HepG2 (cell line): ENCODE data around the gene PREX1. TPM values are rescaled to one million over a fixed set of nuclear protein-coding genes. Genes with fewer than 3 reads are reported as not detected.

Experiments used
- ATAC-seq: fragments of 200-7000 bp; cut with Tn5 transposase; 3 replicates; pipeline ENCODE4 v1.9.1; 2020; ENCODE audit warnings: mild to moderate bottlenecking, moderate library complexity
- BruUV-seq: library from RNA; stranded (reverse); fragments of 400-500 nt; replicated peaks from 2 replicates; lab custom pipeline; 2021; lab: Mats Ljungman, UMichigan
- CTCF ChIA-PET: fragments of 300-600 bp; formaldehyde crosslinking; extraction: SDS; loops from one replicate; lab custom pipeline; 2021; ENCODE audit warnings: low total read pairs, inconsistent platforms, low intra/inter-chr PET ratio; lab: Yijun Ruan, JAX
- POLR2A ChIA-PET: fragments of 350-600 bp; sonication (Branson Sonifier 250); formaldehyde crosslinking; loops from one replicate; lab custom pipeline; 2020; ENCODE audit warnings: antibody characterized with exemption, inconsistent platforms; lab: Yijun Ruan, JAX
- DNase-seq: peaks from one replicate; pipeline ENCODE4 v3.0.0-alpha.2; 2015; ENCODE audit warnings: low spot score
- FAIRE-seq: peaks from 3 replicates; lab custom pipeline; 2011; peaks lifted over from hg19 to GRCh38; lab: Jason Lieb, UNC
- H2AFZ ChIP-seq: one replicate; pipeline ENCODE4 v1.6.1; 2011; ENCODE audit warnings: low read length, inconsistent platforms
- H3K27ac ChIP-seq: fragments of 300-600 bp; 3 replicates; pipeline ENCODE4 v1.8.0; 2011; ENCODE audit warnings: mixed run types, mild to moderate bottlenecking, mixed read lengths, low read length, inconsistent platforms; ENCODE audit not compliant: insufficient read depth; ENCODE audit errors: extremely low read length
- H3K27me3 ChIP-seq, 2 experiments: fragments of 200-600 bp in 1 of 2; 2 replicates in 1 of 2; 3 replicates in 1 of 2; pipeline versions ENCODE4 v1.6.0 to v1.8.0; 2011; ENCODE audit warnings: low read length in 2 of 2, mild to moderate bottlenecking in 2 of 2, moderate library complexity in 2 of 2, inconsistent platforms in 1 of 2; ENCODE audit not compliant: insufficient read depth in 2 of 2, control insufficient read depth in 1 of 2
- H3K36me3 ChIP-seq, 2 experiments: fragments of 200-600 bp in 1 of 2; replicated peaks in 1 of 2; 2 replicates in 1 of 2; 3 replicates in 1 of 2; pipeline versions ENCODE4 v1.5.1 to v1.8.0; 2011; ENCODE audit warnings: low read length in 2 of 2, inconsistent platforms in 1 of 2; ENCODE audit not compliant: insufficient read depth in 2 of 2, control insufficient read depth in 1 of 2
- H3K4me1 ChIP-seq: 2 replicates; pipeline ENCODE4 v1.5.1; 2012; ENCODE audit warnings: low read length, inconsistent platforms; ENCODE audit not compliant: insufficient read depth
- H3K4me2 ChIP-seq: 2 replicates; pipeline ENCODE4 v1.6.0; 2011; ENCODE audit warnings: low read depth, low read length, inconsistent platforms
- H3K4me3 ChIP-seq, 3 experiments: fragments of 200-600 bp in 1 of 3; sonication (generic), shearing (Covaris generic) in 1 of 3; replicated peaks in 1 of 3; 2 replicates each; pipeline ENCODE4 v1.5.1; 2011 to 2016; ENCODE audit warnings: low read length in 3 of 3, inconsistent platforms in 2 of 3, low read depth in 2 of 3, mild to moderate bottlenecking in 2 of 3, control low read depth in 1 of 3, mixed read lengths in 1 of 3; ENCODE audit not compliant: insufficient read depth in 1 of 3
- H3K79me2 ChIP-seq: one replicate; pipeline ENCODE4 v1.6.1; 2011; ENCODE audit warnings: low read length, inconsistent platforms; ENCODE audit not compliant: insufficient read depth
- H3K9ac ChIP-seq: 2 replicates; pipeline ENCODE4 v1.6.0; 2011; ENCODE audit warnings: mild to moderate bottlenecking, low read depth, low read length, inconsistent platforms; ENCODE audit not compliant: insufficient read depth
- H3K9me3 ChIP-seq: 2 replicates; pipeline ENCODE4 v1.5.1; 2012; ENCODE audit warnings: mild to moderate bottlenecking, low read length
- H4K20me1 ChIP-seq: 2 replicates; pipeline ENCODE4 v1.6.0; 2011; ENCODE audit warnings: inconsistent platforms, mild to moderate bottlenecking, low read length, moderate library complexity; ENCODE audit not compliant: insufficient read depth
- CBX1 ChIP-seq: IDR thresholded peaks from one replicate; pipeline ENCODE4 v1.6.1; 2016; ENCODE audit warnings: antibody characterized with exemption, low read depth
- FOXK1 ChIP-seq: sonication (generic); formaldehyde crosslinking; IDR thresholded peaks from 2 replicates; pipeline ENCODE4 v1.4.0; 2020; ENCODE audit warnings: low read depth, missing genetic modification reagents, borderline replicate concordance
- GATAD1 ChIP-seq: IDR thresholded peaks from 2 replicates; pipeline ENCODE4 v1.6.1; 2016; ENCODE audit warnings: missing genetic modification reagents, missing compliant biosample characterization
- NCOA1 ChIP-seq: sonication (generic); formaldehyde crosslinking; IDR thresholded peaks from 2 replicates; pipeline ENCODE4 v1.9.0; 2021; ENCODE audit warnings: missing genetic modification reagents
- NFATC3 ChIP-seq: sonication (generic); formaldehyde crosslinking; IDR thresholded peaks from 2 replicates; pipeline ENCODE4 v1.5.1; 2020; ENCODE audit warnings: mild to moderate bottlenecking, missing genetic modification reagents
- ZNF205 ChIP-seq: IDR thresholded peaks from 2 replicates; pipeline ENCODE4 v1.6.1; 2018; ENCODE audit warnings: missing biosample characterization, missing genetic modification reagents
- ZNF44 ChIP-seq: sonication (generic); formaldehyde crosslinking; IDR thresholded peaks from 2 replicates; pipeline ENCODE4 v1.5.1; 2020; ENCODE audit warnings: mild to moderate bottlenecking, missing genetic modification reagents
- ZNF841 ChIP-seq: sonication (generic); formaldehyde crosslinking; IDR thresholded peaks from 2 replicates; pipeline ENCODE4 v1.8.1; 2023; ENCODE audit warnings: missing genetic modification reagents, borderline replicate concordance
- ZNF879 ChIP-seq: sonication (generic); formaldehyde crosslinking; IDR thresholded peaks from 2 replicates; pipeline ENCODE4 v1.8.1; 2023; ENCODE audit warnings: missing genetic modification reagents
- WGBS: methylation state at CpG from one replicate; pipeline ENCODE4 v1.1.6; 2017; ENCODE audit warnings: low lambda C conversion rate; 5-methylcytosine and 5-hydroxymethylcytosine counted together
- in situ Hi-C: cut with HindIII; loops from 2 replicates; pipeline ENCODE4 v1.10.0; 2017; ENCODE audit warnings: low pct_unique_long_range_greater_than_20kb; ENCODE audit not compliant: extremely low pct_ligation_motif_present
- intact Hi-C: fragments of 100-400 bp; cut with micrococcal nuclease; formaldehyde crosslinking; loops from one replicate; pipeline ENCODE4 v1.10.0; 2022; ENCODE audit not compliant: unreplicated experiment
- polyA plus RNA-seq, 8 experiments: library from polyadenylated mRNA; depleted of rRNA in 3 of 8; stranded (reverse) in 7 of 8; unstranded in 1 of 8; fragments of >200 nt; fragmentation: Illumina TruSeq in 4 of 8; extraction: Trizol in 4 of 8; gene quantifications; 2 replicates each; pipeline versions ENCODE4 v1.2.1 to v1.2.3, GENCODE V29; 2011 to 2016; ENCODE audit warnings: low read depth in 4 of 8, missing spikeins in 1 of 8, mixed read lengths in 1 of 8; ENCODE audit not compliant: insufficient read depth in 1 of 8
- total RNA-seq, 5 experiments: library from RNA; depleted of rRNA; stranded (reverse); fragments of >200 nt; fragmentation: Illumina TruSeq; extraction: Trizol; gene quantifications; 2 replicates each; pipeline ENCODE4 v1.2.3, GENCODE V29; 2016; ENCODE audit warnings: low read depth in 1 of 5
- TF ChIP-seq, protein P1 (sequence below): sonication (generic); formaldehyde crosslinking; IDR thresholded peaks from 2 replicates; pipeline ENCODE4 v1.9.0; 2021; ENCODE audit warnings: missing genetic modification reagents, mild to moderate bottlenecking, borderline replicate concordance
- TF ChIP-seq, protein P2 (sequence below): sonication (generic); formaldehyde crosslinking; IDR thresholded peaks from 2 replicates; pipeline ENCODE4 v1.5.0; 2020; ENCODE audit warnings: mild to moderate bottlenecking, missing genetic modification reagents, borderline replicate concordance
- TF ChIP-seq, protein P3 (sequence below): sonication (generic); formaldehyde crosslinking; IDR thresholded peaks from 2 replicates; pipeline ENCODE4 v1.8.0; 2022; ENCODE audit warnings: missing genetic modification reagents, low read depth, mild to moderate bottlenecking, borderline replicate concordance
- TF ChIP-seq, protein P4 (sequence below): IDR thresholded peaks from 2 replicates; pipeline ENCODE4 v1.6.1; 2016; ENCODE audit warnings: missing genetic modification reagents, missing compliant biosample characterization
- TF ChIP-seq, protein P5 (sequence below): sonication (generic); formaldehyde crosslinking; conservative IDR thresholded peaks from 2 replicates; pipeline ENCODE4 v1.4.0; 2020; ENCODE audit warnings: missing genetic modification reagents
- TF ChIP-seq, protein P6 (sequence below): IDR thresholded peaks from 2 replicates; pipeline ENCODE4 v1.6.1; 2016; ENCODE audit warnings: low read depth
- TF ChIP-seq, protein P7 (sequence below): sonication (generic); formaldehyde crosslinking; IDR thresholded peaks from 2 replicates; pipeline ENCODE4 v1.4.0; 2020; ENCODE audit warnings: mild to moderate bottlenecking, low read depth, missing genetic modification reagents

The PREX1 gene
- total and polyA plus RNA-seq, 2 of the 13 experiments (the other 11 are each of a cell fraction or from before 2014, with no cell fraction given): 0.02 to 0.04 TPM

DNA sequence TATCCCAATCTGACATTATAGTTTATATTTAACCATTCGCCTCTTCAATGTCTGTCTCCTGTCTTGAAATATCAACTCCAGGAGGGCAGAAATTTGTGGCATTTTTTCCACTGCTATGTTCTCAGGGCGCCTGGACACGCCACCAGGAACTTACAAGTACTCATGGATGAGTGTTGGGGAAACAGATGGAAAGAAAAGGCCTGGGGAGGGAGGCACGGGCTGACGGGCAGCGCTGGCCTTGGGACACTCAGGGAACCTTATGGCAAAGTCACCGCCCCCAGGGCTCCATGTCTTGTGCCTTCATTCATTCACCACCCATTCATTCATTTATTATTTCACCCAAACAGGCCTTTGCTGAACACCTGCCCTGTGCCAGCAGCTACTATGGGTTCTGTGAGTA, 222.9 kb downstream of the PREX1 start:
- in situ Hi-C loops: loop anchor here (25.0 kb wide), 1 partner anchor 193 kb away; no protein-coding TSS in a partner anchor
- TF ChIP-seq NCOA1 (no peak), ZNF44 (CRISPR knock-in tag) (no peak), ZNF841 (no peak), CBX1 (no peak), GATAD1 (CRISPR knock-in tag) (no peak), FOXK1 (CRISPR knock-in tag) (no peak), NFATC3 (no peak), ZNF205 (CRISPR knock-in tag) (no peak), ZNF879 (no peak)
- TF ChIP-seq, protein P1, sequence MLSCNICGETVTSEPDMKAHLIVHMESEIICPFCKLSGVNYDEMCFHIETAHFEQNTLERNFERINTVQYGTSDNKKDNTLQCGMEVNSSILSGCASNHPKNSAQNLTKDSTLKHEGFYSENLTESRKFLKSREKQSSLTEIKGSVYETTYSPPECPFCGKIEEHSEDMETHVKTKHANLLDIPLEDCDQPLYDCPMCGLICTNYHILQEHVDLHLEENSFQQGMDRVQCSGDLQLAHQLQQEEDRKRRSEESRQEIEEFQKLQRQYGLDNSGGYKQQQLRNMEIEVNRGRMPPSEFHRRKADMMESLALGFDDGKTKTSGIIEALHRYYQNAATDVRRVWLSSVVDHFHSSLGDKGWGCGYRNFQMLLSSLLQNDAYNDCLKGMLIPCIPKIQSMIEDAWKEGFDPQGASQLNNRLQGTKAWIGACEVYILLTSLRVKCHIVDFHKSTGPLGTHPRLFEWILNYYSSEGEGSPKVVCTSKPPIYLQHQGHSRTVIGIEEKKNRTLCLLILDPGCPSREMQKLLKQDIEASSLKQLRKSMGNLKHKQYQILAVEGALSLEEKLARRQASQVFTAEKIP (CRISPR knock-in tag): no peak
- TF ChIP-seq, protein P2, sequence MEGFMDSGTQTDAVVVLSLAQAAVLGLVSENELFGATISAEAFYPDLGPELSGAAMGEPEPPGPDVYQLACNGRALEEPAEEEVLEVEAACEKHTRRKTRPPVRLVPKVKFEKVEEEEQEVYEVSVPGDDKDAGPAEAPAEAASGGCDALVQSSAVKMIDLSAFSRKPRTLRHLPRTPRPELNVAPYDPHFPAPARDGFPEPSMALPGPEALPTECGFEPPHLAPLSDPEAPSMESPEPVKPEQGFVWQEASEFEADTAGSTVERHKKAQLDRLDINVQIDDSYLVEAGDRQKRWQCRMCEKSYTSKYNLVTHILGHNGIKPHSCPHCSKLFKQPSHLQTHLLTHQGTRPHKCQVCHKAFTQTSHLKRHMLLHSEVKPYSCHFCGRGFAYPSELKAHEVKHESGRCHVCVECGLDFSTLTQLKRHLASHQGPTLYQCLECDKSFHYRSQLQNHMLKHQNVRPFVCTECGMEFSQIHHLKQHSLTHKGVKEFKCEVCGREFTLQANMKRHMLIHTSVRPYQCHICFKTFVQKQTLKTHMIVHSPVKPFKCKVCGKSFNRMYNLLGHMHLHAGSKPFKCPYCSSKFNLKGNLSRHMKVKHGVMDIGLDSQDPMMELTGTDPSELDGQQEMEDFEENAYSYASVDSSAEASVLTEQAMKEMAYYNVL (CRISPR knock-in tag): no peak
- TF ChIP-seq, protein P3, sequence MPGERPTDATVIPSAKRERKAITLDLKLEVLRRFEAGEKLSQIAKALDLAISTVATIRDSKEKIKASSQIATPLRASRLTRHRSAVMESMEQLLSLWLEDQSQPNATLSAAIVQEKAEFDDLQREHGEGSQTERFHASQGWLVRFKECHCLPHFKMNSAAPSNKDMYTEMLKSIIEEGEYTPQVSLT (CRISPR knock-in tag): no peak
- TF ChIP-seq, protein P4, sequence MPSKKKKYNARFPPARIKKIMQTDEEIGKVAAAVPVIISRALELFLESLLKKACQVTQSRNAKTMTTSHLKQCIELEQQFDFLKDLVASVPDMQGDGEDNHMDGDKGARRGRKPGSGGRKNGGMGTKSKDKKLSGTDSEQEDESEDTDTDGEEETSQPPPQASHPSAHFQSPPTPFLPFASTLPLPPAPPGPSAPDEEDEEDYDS (CRISPR knock-in tag): no peak
- TF ChIP-seq, protein P5, sequence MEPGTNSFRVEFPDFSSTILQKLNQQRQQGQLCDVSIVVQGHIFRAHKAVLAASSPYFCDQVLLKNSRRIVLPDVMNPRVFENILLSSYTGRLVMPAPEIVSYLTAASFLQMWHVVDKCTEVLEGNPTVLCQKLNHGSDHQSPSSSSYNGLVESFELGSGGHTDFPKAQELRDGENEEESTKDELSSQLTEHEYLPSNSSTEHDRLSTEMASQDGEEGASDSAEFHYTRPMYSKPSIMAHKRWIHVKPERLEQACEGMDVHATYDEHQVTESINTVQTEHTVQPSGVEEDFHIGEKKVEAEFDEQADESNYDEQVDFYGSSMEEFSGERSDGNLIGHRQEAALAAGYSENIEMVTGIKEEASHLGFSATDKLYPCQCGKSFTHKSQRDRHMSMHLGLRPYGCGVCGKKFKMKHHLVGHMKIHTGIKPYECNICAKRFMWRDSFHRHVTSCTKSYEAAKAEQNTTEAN (CRISPR knock-in tag): no peak
- TF ChIP-seq, protein P6, sequence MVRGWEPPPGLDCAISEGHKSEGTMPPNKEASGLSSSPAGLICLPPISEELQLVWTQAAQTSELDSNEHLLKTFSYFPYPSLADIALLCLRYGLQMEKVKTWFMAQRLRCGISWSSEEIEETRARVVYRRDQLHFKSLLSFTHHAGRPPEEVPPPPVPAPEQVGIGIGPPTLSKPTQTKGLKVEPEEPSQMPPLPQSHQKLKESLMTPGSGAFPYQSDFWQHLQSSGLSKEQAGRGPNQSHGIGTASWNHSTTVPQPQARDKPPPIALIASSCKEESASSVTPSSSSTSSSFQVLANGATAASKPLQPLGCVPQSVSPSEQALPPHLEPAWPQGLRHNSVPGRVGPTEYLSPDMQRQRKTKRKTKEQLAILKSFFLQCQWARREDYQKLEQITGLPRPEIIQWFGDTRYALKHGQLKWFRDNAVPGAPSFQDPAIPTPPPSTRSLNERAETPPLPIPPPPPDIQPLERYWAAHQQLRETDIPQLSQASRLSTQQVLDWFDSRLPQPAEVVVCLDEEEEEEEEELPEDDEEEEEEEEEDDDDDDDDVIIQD (CRISPR knock-in tag): no peak
- TF ChIP-seq, protein P7, sequence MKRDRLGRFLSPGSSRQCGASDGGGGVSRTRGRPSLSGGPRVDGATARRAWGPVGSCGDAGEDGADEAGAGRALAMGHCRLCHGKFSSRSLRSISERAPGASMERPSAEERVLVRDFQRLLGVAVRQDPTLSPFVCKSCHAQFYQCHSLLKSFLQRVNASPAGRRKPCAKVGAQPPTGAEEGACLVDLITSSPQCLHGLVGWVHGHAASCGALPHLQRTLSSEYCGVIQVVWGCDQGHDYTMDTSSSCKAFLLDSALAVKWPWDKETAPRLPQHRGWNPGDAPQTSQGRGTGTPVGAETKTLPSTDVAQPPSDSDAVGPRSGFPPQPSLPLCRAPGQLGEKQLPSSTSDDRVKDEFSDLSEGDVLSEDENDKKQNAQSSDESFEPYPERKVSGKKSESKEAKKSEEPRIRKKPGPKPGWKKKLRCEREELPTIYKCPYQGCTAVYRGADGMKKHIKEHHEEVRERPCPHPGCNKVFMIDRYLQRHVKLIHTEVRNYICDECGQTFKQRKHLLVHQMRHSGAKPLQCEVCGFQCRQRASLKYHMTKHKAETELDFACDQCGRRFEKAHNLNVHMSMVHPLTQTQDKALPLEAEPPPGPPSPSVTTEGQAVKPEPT (CRISPR knock-in tag): no peak

More for the DNA sequence above, 222.9 kb downstream of the PREX1 start:
- POLR2A ChIA-PET: no interaction called here
- no peak overlapping the region for H2AFZ ChIP-seq
- no peak overlapping the region for H3K4me3 ChIP-seq
- ATAC-seq (no peak), DNase-seq (no peak), FAIRE-seq (no peak)
- H3K27me3 ChIP-seq: peaks cover 7 to 16% of the 10 kb centered on the region in 2 experiments; a peak in 2 of 5 replicates
- no peaks in the 10 kb centered on the region for H3K36me3 ChIP-seq
- intact Hi-C loops: no loop called here
- CTCF ChIA-PET: no interaction called here
- no peak overlapping the region for H3K4me2 ChIP-seq
- 22% methylated on average over 7 of the region's 7 CpGs for WGBS
- H3K9ac ChIP-seq: no peak overlapping the region
- no peaks in the 10 kb centered on the region for H4K20me1 ChIP-seq
- H3K27ac ChIP-seq: no peak overlapping the region
- H3K79me2 ChIP-seq: no peaks in the 10 kb centered on the region
- BruUV-seq: no TSS peak
- H3K9me3 ChIP-seq: no peaks in the 10 kb centered on the region
- H3K4me1 ChIP-seq: peaks cover 15% of the 10 kb centered on the region
